G401 (cell line): ENCODE data around the gene SLF1. TPM values are rescaled to one million over a fixed set of nuclear protein-coding genes. Genes with fewer than 3 reads are reported as not detected.

Experiments
- DNase-seq: peaks from one replicate; pipeline ENCODE4 v3.0.0-alpha.2; 2015; ENCODE audit warnings: low spot score
- in situ Hi-C: cut with HindIII; loops from 2 replicates; pipeline ENCODE4 v1.10.0; 2016; ENCODE audit warnings: low sequenced_read_pairs, mixed read lengths
- total RNA-seq: library from RNA; depleted of rRNA; stranded (reverse); fragments of >200 nt; shearing (Covaris generic); gene quantifications from 2 replicates; pipeline ENCODE4 v1.2.3, GENCODE V29; 2014

The SLF1 gene
- total RNA-seq, 1 experiment from 2014 or later, result 16.4 TPM

DNA sequence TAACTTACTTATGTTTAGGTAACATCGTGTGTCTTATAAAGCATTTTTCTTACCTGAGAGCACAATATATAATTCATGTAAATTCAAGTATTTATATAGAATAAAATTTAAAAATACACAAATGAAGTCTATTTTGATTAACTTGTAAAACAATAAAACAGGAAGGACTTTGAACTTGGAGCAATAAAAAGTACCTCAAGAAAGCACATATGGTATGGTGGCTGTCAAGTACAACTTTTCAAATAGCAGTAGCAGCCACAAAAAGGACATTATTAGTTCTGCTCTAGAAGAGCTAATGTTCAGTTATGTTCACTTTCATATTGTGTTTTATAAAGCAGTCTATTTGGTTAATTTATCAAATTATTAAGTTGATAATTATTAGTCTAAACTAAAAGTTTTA, 31.4 kb downstream of the SLF1 start:
- no peak for DNase-seq
- in situ Hi-C loops, result no loop called here

DNA sequence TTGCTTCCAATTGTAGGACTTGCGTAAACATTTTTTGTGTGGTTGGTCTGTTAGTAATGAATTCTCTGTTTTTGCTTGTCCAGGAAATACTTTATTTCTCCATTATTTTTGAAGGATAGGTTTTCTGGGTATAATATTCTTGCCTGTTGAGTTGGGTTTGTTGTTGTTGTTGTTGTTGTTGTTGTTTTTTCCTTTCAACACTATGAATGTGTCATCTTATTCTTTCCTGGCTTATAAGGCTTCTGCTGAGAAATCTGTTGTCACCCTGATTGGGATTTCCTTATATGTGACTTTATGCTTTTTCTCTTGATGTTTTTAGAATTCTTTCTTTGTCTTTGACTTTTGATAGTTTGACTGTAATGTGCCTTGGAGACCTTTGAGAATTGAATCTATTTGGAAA, 39.8 kb downstream of the SLF1 start:
- no peak for DNase-seq
- in situ Hi-C loops, result no loop called here

DNA sequence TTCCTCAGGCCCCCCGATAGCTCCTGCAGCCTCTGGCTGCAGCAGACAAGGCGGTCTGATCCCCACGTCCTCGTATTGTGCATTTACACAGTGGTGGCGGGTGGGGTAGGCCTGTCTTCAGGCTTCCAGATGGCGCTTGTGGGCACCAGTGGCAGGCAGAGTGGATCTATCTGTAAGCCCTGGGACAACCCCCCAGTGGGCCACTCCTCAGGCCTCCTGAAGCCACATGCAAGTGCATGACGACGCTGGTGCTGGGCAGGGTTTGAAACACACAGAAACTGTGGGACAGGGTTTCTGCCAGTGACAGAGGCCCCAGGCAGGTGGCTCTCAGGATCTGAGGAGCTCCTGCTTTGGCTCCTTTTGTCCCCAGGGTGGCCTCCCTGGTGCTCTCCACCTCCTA, 42.0 kb downstream of the SLF1 start:
- no peak for DNase-seq
- in situ Hi-C loops, result no loop called here

- DNase-seq, result peak; percentile 13
- in situ Hi-C loops, result no loop called here
Measured at GRCh38 chr5:94661086-94661485, 42.6 kb downstream of the SLF1 start.

DNA sequence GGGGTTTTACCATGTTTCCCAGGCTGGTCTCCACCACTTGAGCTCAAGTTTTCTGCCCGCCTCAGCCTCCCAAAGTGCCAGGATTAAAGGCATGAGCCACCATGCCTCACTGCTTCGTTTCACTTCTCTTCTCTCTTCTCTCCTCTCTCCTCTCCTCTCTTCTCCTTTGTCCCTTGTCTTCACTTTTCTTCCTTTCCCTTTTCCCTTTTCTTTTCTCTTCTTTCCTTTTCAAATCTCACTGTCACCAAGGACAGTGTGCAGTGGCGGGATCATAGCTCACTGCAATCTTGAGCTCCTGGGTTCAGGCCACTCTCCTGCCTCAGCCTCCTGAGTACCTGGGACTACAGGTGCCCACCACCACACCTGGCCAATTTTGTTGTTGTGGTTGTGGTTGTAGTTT, 49.5 kb downstream of the SLF1 start:
- DNase-seq, result no peak
- in situ Hi-C loops, result no loop called here

- in situ Hi-C loops, result no loop called here
Measured at GRCh38 chr5:94670726-94671125, 52.3 kb downstream of the SLF1 start.

DNA sequence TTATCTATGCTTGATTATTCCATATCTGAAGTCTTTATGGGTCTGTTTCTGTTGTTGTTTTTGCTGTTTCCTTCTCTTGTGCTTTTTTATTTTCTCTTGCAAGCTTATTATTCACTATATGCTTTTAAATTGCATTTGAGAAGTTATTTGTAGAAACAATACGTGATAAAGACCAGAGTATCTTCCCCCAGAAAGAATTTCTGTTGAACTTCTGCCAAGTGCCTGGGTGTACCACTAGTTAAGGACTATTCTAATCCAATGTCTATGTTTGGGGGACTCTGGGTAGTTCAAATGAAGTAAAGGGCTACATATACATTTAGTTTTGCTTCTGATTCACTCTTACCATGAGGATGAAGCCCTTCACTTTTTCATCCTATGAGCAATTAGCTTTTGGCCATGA, 54.3 kb downstream of the SLF1 start:
- in situ Hi-C loops, result no loop called here
- no peak for DNase-seq

More at GRCh38 chr5:94670726-94671125, 52.3 kb downstream of the SLF1 start:
- no peak for DNase-seq

GRCh38 chr5:94674490-94675382, 56.3 kb downstream of the SLF1 start:
- DNase-seq, result peak; percentile 22
- in situ Hi-C loops, result no loop called here

DNA sequence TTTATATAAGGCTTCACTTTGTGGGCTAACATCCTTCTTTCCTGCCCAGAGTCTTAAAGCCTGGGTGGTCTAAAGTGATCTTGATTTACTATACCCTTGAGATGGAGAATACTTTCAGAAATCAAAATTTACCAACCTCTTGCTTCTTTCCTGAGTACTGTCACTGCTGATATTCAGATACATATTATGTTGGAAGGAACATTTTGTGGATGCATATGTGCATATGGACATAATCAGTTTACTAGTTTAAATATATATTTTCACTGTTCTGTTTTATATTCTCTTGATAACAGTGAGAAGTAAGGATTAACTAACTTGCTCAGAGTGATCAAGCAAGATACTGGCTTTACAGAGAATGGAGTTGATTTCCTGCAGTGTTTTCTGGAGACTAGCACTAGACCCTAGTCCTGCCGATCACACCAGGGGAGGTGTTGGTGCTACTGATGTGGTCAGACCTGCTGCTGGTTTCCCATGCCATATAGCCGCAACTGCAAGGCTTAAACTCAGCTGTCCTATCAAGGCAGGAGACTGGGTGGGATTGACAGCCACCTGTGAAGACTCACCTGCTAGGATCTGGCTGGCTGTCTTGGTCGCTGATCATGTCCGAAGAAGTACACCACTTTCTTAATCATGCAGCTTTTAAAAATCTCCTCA, 57.6 kb downstream of the SLF1 start:
- in situ Hi-C loops, result no loop called here
- no peak for DNase-seq

DNA sequence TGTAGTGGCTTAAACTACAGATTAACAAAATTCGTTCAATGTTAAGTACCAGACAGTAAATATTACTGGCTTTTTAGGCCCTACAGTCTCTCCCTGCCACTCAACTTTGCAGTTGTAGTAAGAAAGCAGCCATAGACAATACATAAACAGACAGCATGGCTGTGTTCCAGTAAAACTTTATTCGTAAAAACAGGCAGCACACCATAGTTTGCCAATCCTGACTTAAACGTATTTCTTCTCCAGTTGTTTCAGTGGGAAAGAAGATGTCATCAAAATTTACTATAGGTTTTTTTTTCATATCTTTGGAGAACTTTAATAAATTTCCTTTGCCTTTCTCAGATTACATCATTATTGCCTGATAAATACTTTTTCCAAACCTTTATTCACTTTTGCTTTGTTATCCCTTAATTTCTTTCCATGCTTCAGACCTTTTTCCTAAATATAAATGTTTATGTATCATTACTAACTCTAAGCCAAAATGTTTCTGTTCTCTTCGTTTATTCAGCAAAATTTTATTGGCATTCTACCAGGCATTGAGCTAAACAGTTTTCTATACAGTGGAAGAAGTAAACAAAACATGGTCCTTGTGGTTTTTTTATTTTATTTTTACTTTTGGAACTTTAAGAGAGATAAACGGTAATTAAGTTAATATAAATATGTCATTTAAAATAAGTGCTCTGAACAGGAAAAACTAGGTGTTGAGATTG, 64.5 kb downstream of the SLF1 start:
- DNase-seq, result no peak
- in situ Hi-C loops, result no loop called here

GRCh38 chr5:94689908-94690307, 71.4 kb downstream of the SLF1 start:
- in situ Hi-C loops, result no loop called here
- DNase-seq, result peak; percentile 69

GRCh38 chr5:94690778-94691177, 72.3 kb downstream of the SLF1 start:
- DNase-seq, result peak; percentile 91
- in situ Hi-C loops, result no loop called here

DNA sequence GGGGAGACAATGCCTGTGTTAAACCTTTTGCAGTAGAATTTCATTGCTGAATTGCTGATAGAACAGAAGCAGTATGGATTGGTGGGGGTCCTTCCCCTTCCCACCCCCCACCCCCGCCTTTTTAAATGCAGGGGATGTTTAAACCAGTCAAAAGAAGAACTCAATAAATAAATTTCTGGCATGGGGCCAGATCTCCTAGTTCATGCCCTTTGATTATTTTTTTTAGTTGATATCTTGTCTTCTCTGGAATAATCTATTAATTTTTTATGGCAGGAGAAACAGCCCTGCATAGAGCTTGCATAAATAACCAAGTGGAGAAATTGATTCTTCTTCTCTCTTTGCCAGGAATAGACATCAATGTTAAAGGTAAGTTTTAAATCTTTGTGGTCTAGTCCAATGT, 72.8 kb downstream of the SLF1 start:
- no peak for DNase-seq
- in situ Hi-C loops, result no loop called here

- in situ Hi-C loops, result no loop called here
- peak; percentile 98 for DNase-seq
Measured at GRCh38 chr5:94691949-94692348, 73.5 kb downstream of the SLF1 start.

GRCh38 chr5:94692581-94692980, 74.1 kb downstream of the SLF1 start:
- in situ Hi-C loops, result no loop called here
- DNase-seq, result peak; percentile 56

DNA sequence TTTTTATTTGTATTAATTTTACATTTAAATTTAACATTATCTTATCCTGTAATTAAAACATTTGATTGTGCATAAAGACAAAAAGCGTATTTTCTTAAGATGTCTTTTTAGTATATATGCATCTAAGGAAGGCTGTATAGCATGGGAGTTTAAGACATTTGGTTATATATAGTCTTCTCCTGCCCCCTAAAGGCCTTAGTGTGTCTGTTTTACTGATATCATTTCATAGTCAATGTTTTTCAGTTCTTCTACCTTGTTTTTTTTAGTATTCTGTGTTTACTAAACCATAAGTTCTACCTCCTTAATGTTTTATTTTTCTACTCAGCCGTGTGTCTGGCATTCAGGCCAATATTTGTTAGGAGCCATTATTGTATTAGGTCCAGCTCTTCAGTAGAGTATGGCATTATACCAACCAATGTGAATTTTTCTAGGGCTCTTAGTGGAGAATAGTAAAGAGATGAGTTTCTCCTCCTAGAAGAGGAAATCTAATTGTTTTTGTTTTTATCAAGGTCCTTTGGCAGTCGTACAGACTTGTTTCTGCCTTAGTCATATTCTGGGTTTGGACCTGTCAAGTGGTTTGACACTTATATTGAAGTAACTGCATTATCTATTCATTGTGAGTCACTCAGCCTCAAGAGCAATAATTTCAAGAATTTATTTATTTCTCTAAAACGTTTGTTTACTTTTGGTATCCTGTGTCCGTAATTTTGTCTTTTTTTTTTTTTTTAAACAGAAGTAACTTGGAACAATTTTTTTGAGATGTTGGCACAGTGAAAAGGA, 74.8 kb downstream of the SLF1 start:
- in situ Hi-C loops, result no loop called here
- peak; percentile 88 for DNase-seq

GRCh38 chr5:94693845-94694370, 75.4 kb downstream of the SLF1 start:
- DNase-seq, result peak; percentile 40
- in situ Hi-C loops, result no loop called here

DNA sequence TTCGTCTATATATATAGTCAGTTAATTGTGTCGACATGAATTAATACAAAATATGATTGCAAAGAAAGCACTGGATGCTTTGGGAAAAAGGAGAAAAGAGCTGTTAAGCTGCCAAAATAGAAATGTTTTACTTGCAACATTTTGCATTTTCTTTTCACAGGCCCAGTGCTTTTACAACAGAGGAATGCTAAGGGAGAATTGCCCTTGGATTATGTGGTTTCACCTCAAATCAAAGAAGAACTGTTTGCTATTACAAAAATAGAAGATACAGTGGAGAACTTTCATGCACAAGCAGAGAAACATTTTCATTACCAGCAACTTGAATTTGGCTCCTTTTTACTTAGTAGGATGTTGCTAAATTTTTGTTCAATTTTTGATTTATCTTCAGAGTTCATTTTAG, 76.2 kb downstream of the SLF1 start:
- DNase-seq, result no peak
- in situ Hi-C loops, result no loop called here

GRCh38 chr5:94698197-94698596, 79.7 kb downstream of the SLF1 start:
- in situ Hi-C loops, result no loop called here
- DNase-seq, result peak; percentile 42
